ENCODE measurements around the gene RALGAPA1.
"Not testable (repeated sequence)": the region's sequence is repeated elsewhere in the genome, so short reads cannot be mapped to it uniquely, and the experiment has no call there.

The RALGAPA1 gene

DNA sequence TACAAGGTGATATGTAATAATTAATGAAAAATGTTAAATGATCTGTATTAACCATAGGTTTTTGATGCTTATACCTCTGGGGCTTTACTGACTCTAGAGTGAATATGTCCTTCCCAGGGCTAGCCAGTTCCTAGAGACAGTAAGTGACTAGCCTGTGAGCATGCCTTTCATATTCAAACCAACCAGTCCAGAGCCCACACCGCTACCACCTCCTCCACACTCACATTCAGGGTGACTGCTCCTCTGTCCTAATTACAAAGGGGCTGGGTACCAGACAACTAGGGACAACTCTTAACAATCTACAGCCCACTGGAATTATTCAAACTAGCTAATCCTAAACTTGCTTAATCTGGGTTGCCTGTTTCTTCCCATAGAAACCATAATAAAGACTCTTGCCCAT lies 49.0 kb downstream of the RALGAPA1 start:
- no peak for DNase-seq

GRCh38 chr14:35758523-35759129 lies 50.5 kb downstream of the RALGAPA1 start:
- DNase-seq, result no peak

GRCh38 chr14:35754671-35755070 lies 54.4 kb downstream of the RALGAPA1 start:
- no peak for DNase-seq

DNA sequence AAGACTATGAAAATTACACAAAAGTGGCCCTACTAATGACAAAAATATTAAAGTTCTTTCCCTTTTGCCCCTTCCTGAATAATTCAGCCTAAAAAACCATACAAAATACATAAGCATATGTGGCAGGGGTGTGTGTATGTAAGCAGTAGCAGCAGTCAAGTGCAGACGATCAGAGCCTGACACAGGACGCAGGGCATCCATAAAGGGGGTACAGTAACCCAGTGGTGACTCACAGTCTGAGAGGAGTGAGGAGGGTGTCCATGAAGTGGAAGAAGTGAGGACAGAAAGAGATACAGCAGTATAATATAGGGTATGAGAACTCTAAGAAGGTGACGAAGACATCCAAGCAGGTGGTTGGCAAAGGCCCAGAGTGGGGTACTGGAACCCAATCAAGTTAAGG lies 56.7 kb downstream of the RALGAPA1 start:
- DNase-seq, result no peak

DNA sequence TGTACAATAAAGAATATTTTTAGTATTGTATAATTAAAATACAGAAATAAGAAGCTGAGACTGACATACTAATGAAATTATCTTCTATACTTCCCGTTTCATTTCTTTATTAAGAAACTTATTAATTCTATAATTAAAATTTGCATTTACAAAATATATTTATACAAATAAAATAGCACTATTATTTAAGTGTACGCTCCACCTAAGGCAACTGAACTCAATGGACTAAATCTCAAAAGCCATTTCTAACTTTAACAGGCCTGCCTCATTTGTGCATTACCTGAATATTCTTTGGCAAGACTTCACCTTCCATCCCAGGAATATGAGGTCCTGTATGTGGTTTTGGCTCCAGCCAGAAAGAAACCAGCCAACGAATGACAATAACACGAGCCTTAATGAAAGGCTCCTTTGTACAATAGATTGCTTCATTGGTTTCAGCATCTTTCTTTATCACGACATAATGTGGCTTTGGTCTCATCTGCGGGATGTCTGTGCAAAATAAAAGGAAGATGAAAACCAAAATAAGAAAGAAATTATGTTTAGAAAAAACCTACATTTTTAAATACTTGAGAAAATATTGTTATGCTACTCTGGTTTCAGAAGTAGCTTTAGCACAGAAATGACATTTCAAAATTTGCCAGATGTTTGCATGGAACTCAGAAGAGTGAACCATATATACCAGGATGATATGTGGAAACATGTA lies 58.7 kb downstream of the RALGAPA1 start:
- no peak for DNase-seq

GRCh38 chr14:35747379-35747778 lies 61.7 kb downstream of the RALGAPA1 start:
- no peak for DNase-seq

- DNase-seq, result no peak
Measured at GRCh38 chr14:35742442-35742841, 66.7 kb downstream of the RALGAPA1 start.

DNA sequence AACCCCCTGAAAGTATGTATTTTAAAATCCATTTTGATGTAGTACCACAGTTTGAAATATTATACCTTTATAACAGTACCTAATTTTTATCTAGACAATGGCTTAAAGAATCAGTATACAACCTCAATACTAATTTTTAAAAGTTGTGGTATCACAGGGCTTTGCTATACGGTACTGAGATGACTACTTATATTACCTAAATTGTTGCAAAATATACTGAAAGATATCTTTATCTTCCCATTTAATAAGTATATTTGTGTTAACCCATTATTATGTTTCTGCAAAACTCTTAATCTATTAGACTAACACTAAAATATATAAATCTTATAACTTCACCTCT lies 67.1 kb downstream of the RALGAPA1 start:
- no peak for DNase-seq

DNA sequence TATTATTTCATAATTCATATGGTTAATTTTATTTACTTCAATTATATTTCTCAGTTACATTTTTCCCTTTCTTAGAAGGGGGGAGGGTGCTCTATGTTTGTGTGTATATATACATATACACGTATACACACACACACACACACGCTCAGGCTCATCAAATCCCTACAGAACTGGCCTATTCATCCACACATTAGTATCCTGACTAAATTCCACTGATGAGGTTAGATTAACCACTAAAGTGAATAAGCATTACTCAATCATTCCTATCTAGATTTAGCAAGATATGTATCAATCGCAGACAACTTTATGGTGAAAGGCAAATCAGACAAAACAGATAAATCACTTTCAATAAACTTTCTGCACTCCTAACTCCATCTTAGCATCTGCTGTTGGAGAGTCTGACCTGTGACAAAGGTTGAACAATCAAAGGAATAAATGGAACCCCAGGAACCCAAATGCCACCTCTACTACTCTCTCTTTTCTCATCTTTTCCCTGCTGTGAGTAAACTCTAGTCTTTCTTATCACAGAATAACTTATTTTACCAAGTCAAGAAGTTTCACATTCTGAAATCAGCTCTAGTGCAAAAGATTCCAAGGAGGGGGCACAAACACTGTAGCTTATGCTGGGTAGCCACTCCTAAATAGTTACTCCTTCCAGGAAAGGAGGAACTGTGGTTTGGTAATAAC lies 67.6 kb downstream of the RALGAPA1 start:
- no peak for DNase-seq

DNA sequence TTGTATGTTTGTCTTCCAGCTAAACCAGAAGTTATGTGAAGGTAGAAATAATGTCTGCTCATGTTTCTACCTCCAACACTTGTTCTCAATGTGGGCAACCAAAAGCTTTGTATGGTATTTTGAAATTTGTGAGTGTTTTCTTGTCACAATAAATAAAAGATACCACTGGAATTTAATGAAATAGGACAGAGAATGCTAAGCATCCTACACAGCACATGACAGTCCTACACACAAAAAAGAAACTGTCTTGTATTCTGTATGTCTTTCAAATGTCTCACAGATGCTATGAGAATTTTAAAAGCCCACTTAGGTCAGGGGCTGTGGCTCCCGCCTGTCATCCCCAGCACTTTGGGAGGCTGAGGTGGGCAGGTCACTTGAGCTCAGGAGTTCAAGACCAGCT lies 68.9 kb downstream of the RALGAPA1 start:
- DNase-seq, result no peak

GRCh38 chr14:35735163-35735562 lies 73.9 kb downstream of the RALGAPA1 start:
- not testable (repeated sequence) for DNase-seq

DNA sequence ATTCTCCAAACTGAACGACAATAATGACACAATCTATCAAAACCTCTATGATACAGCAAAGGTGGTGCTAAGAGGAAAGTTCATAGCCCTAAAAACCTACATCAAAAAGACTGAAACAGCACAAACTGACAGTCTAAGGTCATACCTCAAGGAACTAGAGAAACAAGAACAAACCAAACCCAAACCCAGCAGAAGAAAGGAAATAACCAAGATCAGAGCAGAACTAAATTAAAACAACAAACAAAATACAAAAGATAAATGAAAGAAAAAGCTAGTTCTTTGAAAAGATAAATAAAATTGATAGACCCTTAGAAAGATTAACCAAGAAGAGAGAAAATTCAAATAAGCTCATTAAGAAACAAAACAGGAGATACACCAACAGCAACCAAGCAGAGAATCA lies 75.6 kb downstream of the RALGAPA1 start:
- DNase-seq, result not testable (repeated sequence)

GRCh38 chr14:35730871-35731270 lies 78.2 kb downstream of the RALGAPA1 start:
- no peak for DNase-seq

DNA sequence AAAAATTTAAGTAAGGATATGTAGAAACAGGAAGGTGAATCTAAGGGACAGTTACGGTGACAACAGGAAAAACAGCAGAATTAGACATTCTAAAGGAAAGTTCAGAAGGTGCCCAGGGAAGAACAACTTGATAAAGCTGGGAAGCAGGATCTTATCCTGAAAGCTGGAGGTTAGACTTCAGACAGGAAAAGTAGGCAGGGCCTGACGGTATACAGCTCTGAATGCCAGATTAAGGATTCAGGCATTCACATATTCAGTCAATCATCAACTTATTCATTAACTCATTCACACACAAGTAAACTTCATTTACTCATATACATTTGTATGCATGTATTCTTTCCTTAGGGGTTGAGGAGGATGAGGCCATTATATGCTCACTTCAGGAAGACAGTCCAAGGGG lies 81.3 kb downstream of the RALGAPA1 start:
- no peak for DNase-seq

DNA sequence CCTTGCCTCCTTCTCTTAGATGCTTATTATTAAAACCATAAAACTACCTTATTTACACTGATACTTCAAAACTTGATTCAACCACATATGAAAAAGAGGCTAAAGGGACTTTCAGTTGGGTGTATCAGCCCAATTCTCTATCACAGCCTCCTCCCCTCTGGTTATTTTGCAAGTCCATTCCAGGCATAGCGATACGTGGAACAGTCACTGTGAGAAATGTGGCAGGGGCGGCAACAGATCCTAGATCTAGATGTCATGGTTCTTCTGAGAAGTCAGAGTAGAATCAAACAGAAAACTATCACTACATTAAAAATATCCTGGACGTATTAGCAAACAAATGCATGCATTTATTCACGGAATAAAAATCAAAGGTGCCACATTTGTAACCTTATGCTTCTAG lies 83.2 kb downstream of the RALGAPA1 start:
- no peak for DNase-seq

- no peak for DNase-seq
Measured at GRCh38 chr14:35715079-35715478, 94.0 kb downstream of the RALGAPA1 start.

- no peak for DNase-seq
Measured at GRCh38 chr14:35712466-35712865, 96.6 kb downstream of the RALGAPA1 start.

DNA sequence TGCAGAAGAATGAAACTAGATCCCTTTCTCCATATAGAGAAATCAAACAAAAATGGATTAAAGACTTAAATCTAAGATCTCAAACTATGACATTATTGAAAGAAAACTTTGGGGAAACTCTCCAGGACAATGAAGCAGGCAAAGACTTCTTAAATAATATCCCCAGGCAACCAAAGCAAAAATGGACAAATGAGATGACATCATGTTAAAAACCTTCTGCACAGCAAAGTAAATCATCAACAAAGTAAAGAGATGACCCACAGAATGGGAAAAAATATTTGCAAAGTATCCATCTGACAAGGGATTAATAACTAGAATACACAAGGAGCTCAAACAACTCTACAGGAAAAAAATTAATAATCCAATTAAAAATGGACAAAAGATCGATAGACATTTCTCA lies 101.0 kb downstream of the RALGAPA1 start:
- no peak for DNase-seq

DNA sequence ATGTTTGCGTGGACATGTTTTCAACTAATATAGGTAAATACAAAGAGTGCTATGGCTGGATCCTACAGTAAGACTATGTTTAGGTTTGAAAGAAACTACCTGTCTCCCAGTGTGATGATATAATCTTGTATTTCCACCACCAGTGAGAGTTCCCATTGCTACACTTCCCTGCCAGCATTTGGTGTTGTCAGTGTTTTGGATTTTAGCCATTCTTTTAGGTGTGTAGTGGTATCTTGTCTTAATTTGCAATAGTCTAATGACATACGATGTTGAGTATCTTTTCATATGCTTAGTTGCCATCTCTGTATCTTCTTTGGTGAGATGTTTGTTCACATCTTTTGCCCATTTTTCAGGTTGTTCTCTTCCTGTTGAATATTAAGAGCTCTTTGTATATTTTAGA lies 103.5 kb downstream of the RALGAPA1 start:
- no peak for DNase-seq

DNA sequence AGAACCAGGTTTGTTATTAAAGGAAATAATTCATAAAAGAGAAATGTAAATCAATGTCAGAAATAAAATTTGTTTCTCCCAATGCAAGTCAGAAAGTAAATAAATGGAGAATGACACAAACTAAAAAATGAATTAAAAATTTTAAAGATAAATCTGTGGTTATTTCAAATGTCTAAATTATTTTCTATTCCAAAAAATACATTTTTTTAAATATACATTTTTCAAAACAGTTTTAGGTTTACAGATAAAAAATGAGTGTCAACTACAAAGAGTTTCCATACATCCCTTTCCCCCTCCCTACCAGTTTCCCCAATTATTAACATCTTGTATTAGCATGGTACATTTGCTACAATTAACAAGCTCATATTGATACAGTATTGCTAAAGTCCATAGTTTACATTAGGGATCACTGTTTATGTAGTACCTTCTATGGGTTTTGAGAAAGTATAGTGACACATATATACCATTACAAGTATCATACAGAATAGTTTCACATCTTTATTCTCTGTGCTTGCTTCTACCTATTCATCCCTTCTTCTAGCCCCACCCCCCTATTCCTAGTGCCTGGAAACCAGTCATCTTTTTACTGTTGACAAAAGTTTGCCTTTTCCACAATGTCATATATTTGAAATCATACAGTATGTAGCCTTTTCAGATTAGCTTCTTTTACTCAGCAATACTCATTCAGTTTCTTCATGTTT lies 104.2 kb downstream of the RALGAPA1 start:
- no peak for DNase-seq

DNA sequence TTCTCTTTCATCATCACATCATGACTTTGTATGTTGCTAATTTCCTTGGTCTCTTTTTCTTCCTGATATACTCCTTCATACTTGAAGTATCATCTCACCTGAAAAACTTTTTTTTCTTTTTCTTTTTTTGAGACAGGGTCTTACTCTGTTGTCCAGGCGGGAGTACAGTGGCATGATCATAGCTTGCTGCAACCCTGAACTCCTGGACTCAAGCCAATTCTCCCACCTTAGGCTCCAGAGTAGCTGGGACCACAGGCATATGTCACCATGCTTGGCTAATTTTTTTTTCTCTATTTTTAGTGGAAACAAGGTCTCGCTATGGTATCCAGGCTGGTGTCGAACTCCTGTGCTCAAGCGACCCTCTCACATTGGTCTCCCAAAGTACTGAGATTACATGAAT lies 107.6 kb downstream of the RALGAPA1 start:
- DNase-seq, result no peak

DNA sequence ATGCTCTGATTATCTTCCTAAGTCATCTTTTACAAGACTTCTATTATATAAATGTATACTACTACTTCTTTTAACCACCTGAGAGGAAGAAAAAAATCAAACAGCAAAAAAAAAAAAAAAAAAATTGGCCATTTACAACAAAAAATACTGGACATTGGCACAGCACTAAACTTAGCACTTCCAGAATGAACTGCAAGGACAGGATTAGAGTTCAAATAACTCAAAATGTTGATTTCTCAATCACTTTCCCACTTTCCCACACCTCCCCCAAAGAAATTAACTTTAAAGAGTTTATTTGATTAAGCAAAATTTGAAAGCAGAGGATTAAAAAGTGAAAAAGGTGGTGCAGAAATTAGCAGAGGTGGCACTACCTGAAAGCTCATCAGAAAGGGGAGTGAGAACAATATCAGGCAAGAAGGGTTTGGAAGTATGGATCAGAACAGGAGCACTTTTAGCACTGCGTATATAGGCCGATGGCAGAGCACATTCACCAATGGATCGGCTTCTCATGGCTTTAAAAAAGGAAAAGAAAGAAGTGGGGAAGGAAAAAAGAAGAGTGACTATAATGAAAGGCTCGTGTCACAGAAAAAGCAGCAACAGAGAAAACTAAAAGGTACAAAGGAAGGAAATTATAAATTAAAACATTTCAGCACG lies 109.2 kb downstream of the RALGAPA1 start:
- DNase-seq, result no peak

- no peak for DNase-seq
Measured at GRCh38 chr14:35696575-35696974, 112.5 kb downstream of the RALGAPA1 start.

All from stimulated activated CD4-positive, alpha-beta T cell treated with anti-CD3 and anti-CD28 coated beads, Interleukin-4, amount 100 ng/mL, for 4 hours (primary cell).